ENCODE results near the gene ACAA1. TPM values are rescaled to one million over a fixed set of nuclear protein-coding genes. Genes with fewer than 3 reads are reported as not detected.
A peak's percentile ranks its signal among the peaks of the same experiment; 100 is the strongest.

The ACAA1 gene
- total and polyA plus RNA-seq, 9 donors: 27.1 to 50.4 (median 42.7) TPM

GRCh38 chr3:38167591-38167990 lies 30.7 kb upstream of the ACAA1 start:
- Histone ChIP-seq H3K4me3 (no peak overlapping the region), H3K27ac (no peak overlapping the region), H3K27me3 (no peaks in the 10 kb centered on the region), H3K4me1 (ENCODE audit: insufficient read depth) (peaks cover 10% of the 10 kb centered on the region), H3K9me3 (no peaks in the 10 kb centered on the region), H3K36me3 (no peaks in the 10 kb centered on the region)
- no peak for DNase-seq
- intact Hi-C loops (cut with DNase I): loop anchor here in 2 of 4 donors (10.0 kb wide), 2 partner anchors 307 to 1173 kb away; partner anchors contain the start of genes EPM2AIP1 (in 1 of the 2) and MLH1 (in 1 of the 2)
- 74 to 75% (median 74%) methylated on average over 4 of the region's 4 CpGs for WGBS, 3 donors
- TF ChIP-seq CTCF (IDR thresholded peaks at IDR 0.05): no peak
- TF ChIP-seq EP300 (IDR thresholded peaks at IDR 0.05): no peak
- TF ChIP-seq POLR2A (IDR thresholded peaks at IDR 0.05): no peak

GRCh38 chr3:38165722-38166387 lies 28.9 kb upstream of the ACAA1 start:
- H3K4me3 ChIP-seq: peak overlapping the region; percentile 100
- intact Hi-C loops (cut with DNase I): loop anchor here in 2 of 4 donors (2.0 to 10.0 kb wide), 4 partner anchors 27 to 1171 kb away; partner anchors contain the start of genes ACAA1 (in 1 of the 2), EPM2AIP1 (in 1 of the 2), MLH1 (in 1 of the 2) and MYD88 (in 1 of the 2)
- H3K4me1 ChIP-seq (ENCODE audit: insufficient read depth): peaks cover 10% of the 10 kb centered on the region
- H3K9me3 ChIP-seq: no peaks in the 10 kb centered on the region
- TF ChIP-seq POLR2A (IDR thresholded peaks at IDR 0.05): no peak
- no peak for TF ChIP-seq CTCF (IDR thresholded peaks at IDR 0.05)
- TF ChIP-seq EP300 (IDR thresholded peaks at IDR 0.05): no peak
- peak overlapping the region; percentile 89 to 93 for H3K27ac ChIP-seq
- no peaks in the 10 kb centered on the region for H3K36me3 ChIP-seq
- no peaks in the 10 kb centered on the region for H3K27me3 ChIP-seq
- peak in 2 of 5 donors; percentile 67 to 71 for DNase-seq
- 1% methylated on average over 30 to 62 of the region's 62 CpGs for WGBS, 3 donors

GRCh38 chr3:38164952-38165721 lies 28.2 kb upstream of the ACAA1 start, which contains the start of gene OXSR1:
Gene OXSR1 (plus strand): TSS chr3:38165537. CDS start chr3:38165877, 340 bp downstream.
- Histone ChIP-seq H3K9me3 (no peaks in the 10 kb centered on the region), H3K27me3 (no peaks in the 10 kb centered on the region), H3K36me3 (no peaks in the 10 kb centered on the region), H3K4me1 (ENCODE audit: insufficient read depth) (peaks cover 10% of the 10 kb centered on the region), H3K4me3 (peak within 1 kb of the TSS; percentile 100), H3K27ac (peak within 1 kb of the TSS; percentile 89 to 93)
- intact Hi-C loops (cut with DNase I): loop anchor here in 2 of 4 donors (2.0 to 10.0 kb wide), 4 partner anchors 26 to 1170 kb away; partner anchors contain the start of genes ACAA1 (in 1 of the 2), EPM2AIP1 (in 1 of the 2), MLH1 (in 1 of the 2) and MYD88 (in 1 of the 2)
- TF ChIP-seq CTCF (IDR thresholded peaks at IDR 0.05) (no peak), EP300 (IDR thresholded peaks at IDR 0.05) (peak; percentile 86), POLR2A (IDR thresholded peaks at IDR 0.05) (peak; percentile 81)
- WGBS, 3 donors: 0% methylated on average over 57 of the region's 57 CpGs
- peak; percentile 97 to 99 (median 98) for DNase-seq

GRCh38 chr3:38164643-38164951 lies 27.7 kb upstream of the ACAA1 start:
- 1 to 2% (median 2%) methylated on average over 17 of the region's 17 CpGs for WGBS, 3 donors
- Histone ChIP-seq H3K4me1 (ENCODE audit: insufficient read depth) (peaks cover 8% of the 10 kb centered on the region), H3K9me3 (no peaks in the 10 kb centered on the region), H3K27ac (peak overlapping the region; percentile 52 to 93), H3K4me3 (peak overlapping the region; percentile 100), H3K27me3 (no peaks in the 10 kb centered on the region), H3K36me3 (no peaks in the 10 kb centered on the region)
- no peak for DNase-seq
- TF ChIP-seq CTCF (IDR thresholded peaks at IDR 0.05) (no peak), POLR2A (IDR thresholded peaks at IDR 0.05) (peak; percentile 77)
- intact Hi-C loops (cut with DNase I): loop anchor here in 2 of 4 donors (2.0 to 10.0 kb wide), 4 partner anchors 26 to 1170 kb away; partner anchors contain the start of genes ACAA1 (in 1 of the 2), EPM2AIP1 (in 1 of the 2), MLH1 (in 1 of the 2) and MYD88 (in 1 of the 2)

All from ovary (tissue), 9 donors.